HG03565 (cell line): ENCODE measurements around the gene PSAP.
"Not testable (repeated sequence)": the region's sequence is repeated elsewhere in the genome, so short reads cannot be mapped to it uniquely, and the experiment has no call there.

Source experiments
- ATAC-seq: cut with Tn5 transposase; IDR thresholded peaks from one replicate; pipeline ENCODE4 v1.9.1; 2021; ENCODE audit warnings: mild to moderate bottlenecking, moderate library complexity; ENCODE audit not compliant: unreplicated experiment

Gene PSAP

DNA sequence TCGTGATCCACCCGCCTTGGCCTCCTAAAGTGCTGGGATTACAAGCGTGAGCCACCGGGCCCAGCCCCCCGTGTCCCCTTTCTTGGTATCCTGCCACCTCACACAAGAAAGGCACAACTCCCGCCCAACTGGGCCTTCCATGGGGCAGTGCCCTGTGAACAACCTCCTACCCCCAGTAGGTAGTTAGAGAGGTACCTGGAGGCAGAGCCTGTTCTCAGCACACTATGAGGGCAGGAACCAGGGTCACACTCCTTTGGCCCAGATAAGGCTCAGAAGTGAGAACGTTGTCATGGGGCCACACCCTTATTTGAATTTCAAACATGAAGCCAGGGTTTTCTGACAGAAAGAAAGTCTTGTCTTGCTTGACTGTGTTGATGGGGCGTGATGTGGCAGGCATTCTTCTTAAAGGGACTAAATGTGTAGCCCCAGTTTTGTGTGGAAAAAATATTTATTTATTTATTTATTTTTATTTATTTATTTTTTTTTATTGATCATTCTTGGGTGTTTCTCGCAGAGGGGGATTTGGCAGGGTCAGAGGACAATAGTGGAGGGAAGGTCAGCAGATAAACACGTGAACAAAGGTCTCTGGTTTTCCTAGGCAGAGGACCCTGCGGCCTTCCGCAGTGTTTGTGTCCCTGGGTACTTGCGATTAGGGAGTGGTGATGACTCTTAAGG, 23.8 kb upstream of the PSAP start:
- ATAC-seq = not testable (repeated sequence)

DNA sequence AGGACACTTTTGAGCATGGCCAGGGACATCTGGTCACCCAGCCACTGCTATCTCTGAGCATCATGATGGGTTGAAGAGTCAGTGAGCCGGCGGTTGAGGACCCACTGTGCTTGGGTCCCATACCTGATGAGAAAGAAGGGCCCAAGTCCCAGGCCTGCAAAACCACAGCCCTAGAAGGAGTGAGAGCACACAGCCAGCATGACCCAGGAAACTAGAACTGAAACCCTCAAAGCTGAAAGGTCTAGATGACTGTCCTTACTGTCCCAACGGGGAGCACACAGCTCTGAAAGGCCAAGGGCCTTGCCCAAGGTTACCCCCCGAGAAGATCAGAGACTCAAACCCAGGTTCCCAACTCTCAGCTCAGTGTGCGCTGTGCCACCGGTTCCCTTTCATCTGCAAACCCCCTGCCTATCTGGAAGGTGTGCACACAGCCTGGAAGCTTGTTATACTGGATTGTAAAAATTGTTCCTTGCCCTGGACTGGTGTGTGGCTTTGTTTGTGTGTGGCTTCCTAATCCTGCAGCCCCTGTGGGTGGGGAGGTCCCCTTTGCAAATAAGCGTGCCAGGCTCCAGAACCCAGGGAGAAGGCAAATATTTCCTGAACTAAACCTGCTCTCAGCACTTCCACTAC, 22.6 kb upstream of the PSAP start:
- ATAC-seq = peak; percentile 92

GRCh38 chr10:71869601-71870000, 18.6 kb upstream of the PSAP start:
- ATAC-seq = not testable (repeated sequence)

GRCh38 chr10:71868192-71868697, 17.2 kb upstream of the PSAP start:
- peak; percentile 40 for ATAC-seq

DNA sequence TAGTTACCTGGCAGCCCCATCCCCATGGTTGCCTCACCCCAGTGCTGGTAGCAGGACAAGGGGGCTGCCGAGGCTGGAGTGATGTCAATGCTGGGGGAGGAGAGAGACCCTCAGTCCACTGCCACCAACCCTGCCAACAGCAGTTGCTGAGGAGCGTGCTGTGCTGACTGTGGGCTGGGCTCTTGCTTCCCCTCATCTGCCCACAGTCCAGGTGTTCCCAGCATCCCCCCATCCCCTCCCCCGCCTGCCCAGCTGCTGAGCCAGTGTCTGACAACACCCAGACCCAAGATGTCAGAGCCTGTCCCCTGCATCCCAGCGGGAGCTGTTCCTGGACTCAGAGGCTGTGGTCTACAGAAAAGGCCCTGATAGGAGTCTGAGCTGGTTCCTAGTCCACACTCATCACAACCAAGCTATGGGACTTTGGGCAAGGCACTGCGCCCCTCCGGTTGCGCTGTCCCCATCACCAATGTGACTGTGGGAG, 14.6 kb upstream of the PSAP start:
- ATAC-seq = no peak

DNA sequence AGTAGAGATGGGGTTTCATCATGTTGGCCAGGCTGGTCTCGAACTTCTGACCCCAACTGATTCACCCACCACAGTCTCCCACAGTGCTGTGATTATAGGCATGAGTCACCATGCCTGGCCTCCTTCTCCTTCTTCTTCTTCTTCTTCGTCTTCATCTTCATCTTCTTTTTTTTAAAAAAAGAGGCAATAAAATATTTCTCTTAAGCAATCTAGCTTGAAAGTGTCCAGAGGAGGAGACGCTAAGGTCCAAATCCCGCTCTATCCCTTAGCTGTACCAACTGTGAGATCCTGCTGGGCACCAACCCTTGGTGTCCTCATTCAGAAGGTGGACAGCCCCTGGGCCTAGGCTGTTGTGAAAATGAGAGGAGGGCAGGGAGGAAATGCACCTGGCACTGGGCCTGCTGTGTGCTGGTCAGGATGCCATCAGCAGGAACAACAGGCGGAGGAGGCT, 13.9 kb upstream of the PSAP start:
- no peak for ATAC-seq

DNA sequence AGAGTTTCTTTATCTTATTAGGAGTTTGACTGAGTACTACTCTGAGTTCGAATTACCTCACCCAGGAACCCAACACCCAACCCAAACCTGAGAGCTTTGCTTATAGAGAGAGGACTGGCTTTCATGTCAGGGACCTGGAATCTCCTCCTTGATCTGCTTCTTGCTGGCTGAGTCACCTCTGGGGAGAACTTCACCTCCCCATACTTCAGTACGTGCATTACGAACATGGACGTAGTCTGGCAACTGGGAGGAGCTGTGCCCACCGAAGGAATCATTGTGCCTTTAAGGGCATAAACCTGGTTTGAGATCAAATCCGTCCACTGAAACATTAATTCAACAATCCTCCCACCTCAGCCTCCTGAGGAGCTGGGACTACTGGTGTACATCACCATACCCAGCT, 12.2 kb upstream of the PSAP start:
- ATAC-seq = no peak

DNA sequence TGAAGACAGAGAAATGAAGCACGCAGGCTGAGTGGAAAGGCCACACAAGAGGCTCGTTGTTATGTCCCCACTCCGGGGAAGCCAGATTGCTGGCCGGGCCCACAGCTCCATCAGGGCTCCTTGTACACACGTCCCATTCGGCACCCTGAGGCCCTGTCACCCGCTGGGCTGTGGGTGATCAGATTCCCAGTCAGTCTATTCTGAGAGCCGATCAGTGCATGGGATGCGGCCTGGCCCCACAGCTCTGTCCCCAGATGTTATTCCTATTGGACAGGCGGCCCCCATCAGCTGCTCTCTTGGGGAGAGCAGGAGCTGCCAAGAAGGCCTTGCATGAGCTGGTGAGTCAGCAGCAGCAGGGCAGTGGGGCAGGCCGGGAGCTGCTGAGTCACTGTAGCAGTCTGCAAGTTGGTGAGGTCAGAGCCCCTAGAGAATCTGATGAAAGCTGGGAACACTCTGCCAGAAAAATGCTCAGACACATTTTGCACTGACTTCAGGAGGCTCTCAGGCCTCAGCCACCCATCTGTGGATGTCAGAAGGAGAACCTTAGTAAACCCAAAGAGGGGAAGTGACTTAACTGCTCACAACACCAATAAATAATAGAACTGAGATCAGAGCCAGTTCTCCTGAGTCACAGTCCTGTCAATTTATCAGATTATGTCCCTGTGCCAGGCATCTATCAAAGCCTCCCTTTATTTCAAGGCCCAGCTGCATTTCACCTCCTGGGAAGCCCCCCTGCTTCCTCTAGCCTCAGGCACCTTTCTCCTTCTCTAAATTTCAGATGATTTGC, 9.4 kb upstream of the PSAP start:
- no peak for ATAC-seq

DNA sequence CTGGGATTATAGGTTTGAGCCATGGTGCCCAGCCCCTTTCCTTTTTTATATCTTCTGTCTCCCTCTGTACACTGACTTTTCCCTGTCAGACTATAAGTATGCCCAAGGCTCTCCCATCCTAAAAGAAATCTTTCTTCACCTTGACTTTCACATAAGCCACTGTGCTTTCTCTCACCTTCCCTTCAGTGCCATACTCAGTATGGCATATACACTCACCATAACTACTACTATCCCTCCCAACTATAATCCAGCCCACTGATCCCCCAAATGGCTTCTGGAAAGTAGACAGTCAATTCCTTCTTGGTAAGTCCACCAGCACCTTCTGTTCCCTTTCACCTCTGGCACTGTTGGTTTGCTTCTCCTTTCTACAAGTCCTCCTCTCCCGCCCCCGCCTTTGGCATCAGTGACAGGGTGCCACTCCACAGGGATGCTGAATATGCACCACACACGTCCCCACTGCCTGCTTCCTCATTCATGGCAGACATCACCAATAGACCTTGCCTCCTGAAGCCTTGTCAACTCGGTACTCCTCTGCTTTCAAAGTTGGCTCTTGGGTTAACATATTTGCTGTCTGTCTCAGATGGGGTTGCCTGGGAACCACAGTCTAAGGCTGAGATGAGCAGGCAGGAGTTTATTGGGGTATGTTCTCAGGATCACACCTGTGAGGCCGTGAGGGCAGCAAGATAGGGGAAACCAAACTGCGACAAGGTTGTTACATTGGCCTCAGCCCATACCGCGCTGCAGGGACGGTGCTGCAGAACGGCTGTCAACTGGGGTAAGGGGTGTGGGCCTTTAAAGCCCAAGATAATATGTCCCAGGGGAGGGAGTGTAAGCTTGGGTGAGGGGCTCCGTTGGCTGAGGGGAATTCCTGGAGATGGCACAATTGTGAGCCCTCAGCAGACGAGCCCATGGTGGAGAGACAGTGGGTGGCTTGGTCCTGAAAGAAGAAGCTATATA, 7.2 kb upstream of the PSAP start:
- ATAC-seq = no peak

GRCh38 chr10:71856619-71857018, 5.6 kb upstream of the PSAP start:
- no peak for ATAC-seq

DNA sequence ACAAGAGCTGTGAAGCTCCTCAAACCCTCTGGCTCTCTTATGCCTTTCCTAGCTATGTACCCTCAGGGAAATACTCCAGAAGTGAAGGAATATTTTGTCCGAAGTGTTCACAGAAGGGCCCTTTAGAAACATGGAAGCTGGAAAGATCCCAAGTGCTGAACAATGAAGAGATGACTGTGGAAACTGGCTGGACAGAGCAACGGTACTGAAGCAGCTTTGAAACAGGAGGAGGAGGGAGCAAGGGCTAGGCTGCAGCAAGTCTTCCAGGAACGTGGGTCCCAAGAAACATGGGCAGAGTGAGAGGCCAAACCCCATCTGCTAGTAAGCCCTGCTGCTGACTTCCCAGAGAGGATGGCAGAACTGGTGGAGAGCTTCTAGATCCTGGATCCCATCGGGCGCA, 3.0 kb upstream of the PSAP start:
- ATAC-seq = no peak

DNA sequence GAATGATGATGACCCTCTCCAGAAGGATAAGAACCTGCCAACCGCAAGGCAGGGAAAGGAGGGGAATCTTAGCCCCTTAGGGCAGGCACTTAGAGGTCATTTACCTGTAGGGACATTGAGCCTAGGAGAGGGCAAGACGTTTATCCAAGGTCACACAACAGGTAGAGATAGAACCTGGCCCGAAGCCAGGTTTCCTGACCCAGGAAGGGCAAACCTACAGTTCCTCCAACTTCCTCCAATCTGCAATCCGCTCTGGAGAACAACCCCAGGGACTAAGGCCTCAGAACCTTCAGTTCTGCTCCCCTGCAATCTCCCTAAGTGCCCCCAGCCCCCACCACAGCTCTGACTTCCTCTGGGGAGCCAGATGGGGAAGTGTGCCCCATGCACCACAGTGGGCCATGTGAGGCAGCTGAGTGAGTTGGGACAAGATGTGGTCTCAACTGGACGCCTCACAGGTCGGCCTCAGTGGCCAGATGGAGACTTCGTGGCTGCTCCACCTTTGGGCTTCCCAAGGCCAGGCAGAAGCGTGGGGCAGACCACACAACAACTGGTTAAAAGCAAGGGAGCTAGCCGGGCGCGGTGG, 1.4 kb upstream of the PSAP start:
- ATAC-seq = no peak

GRCh38 chr10:71851465-71852095, 529 bp upstream of the PSAP start:
- not testable (repeated sequence) for ATAC-seq

GRCh38 chr10:71850021-71850742, 869 bp downstream of the PSAP start:
- ATAC-seq = no peak

GRCh38 chr10:71849461-71849908, 1.6 kb downstream of the PSAP start:
- no peak for ATAC-seq

- no peak for ATAC-seq
Observed at GRCh38 chr10:71848325-71849275, 2.5 kb downstream of the PSAP start.

DNA sequence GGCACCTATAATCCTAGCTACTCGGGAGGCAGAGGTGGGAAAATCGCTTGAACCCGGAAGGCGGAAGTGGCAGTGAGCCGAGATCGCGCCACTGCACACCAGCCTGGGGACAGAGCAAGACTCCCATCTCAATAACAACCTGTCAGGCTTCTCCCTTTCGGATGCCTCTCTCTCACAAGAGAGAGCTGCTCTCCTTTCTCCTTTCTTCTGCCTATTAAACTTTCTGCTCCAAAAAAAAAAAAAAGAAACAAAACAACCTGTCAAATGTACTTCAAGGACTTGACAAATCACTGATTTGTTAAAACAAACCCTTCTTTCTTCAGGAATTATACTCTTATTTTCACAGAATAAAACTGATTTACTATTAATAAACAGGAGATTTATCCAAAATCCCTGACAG, 3.6 kb downstream of the PSAP start:
- ATAC-seq = no peak

DNA sequence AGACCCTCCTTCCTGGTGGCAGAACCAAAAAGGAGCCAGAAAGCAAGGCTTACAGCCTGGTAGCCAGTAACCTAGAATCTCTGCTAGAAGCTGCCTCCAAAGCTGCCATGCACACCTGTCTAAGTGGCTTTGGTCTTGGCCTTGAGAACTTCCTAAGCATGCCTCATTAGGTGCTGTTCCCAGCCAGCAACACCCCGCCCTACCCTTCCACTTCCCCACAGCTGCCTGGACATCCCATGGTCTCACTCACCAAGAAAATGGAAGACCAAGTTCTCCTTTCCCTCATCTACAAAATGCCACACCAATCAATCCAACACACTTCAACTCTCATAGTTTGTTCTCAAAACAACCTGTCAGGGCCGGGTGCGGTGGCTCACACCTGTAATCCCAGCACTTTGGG, 4.2 kb downstream of the PSAP start:
- ATAC-seq = no peak
